Endothelial cell of umbilical vein (primary cell): ENCODE data around the gene BEST2. TPM values are rescaled to one million over a fixed set of nuclear protein-coding genes. Genes with fewer than 3 reads are reported as not detected.

Experiments
- BruUV-seq: library from RNA; stranded (reverse); fragments of 400-500 nt; replicated peaks from 2 replicates; lab custom pipeline; 2021; lab: Mats Ljungman, UMichigan
- CTCF ChIA-PET: fragments of 300-600, 350-600 bp; sonication (Branson Sonifier 250); formaldehyde crosslinking; loops from one replicate; lab custom pipeline; 2021; ENCODE audit warnings: antibody characterized with exemption, inconsistent platforms; lab: Charles Lee
- POLR2A ChIA-PET: fragments of 300-600, 350-600 bp; sonication (Branson Sonifier 250); formaldehyde crosslinking; loops from one replicate; lab custom pipeline; 2021; ENCODE audit warnings: antibody characterized with exemption, inconsistent platforms; lab: Charles Lee
- DNase-seq: peaks from one replicate; pipeline ENCODE4 v3.0.0-alpha.2; 2011; ENCODE audit warnings: low read depth, low spot score
- FAIRE-seq: peaks from 2 replicates; lab custom pipeline; 2011; peaks lifted over from hg19 to GRCh38; lab: Jason Lieb, UNC
- H2AFZ ChIP-seq: 2 replicates; pipeline ENCODE4 v1.6.0; 2012; ENCODE audit warnings: low read depth, low read length, control low read depth, inconsistent platforms
- H3K27ac ChIP-seq: 2 replicates; pipeline ENCODE4 v1.5.1; 2011; ENCODE audit warnings: low read depth, mild to moderate bottlenecking, control low read depth, low read length, moderate library complexity; ENCODE audit not compliant: insufficient read depth
- H3K27me3 ChIP-seq, 2 experiments: 2 replicates each; pipeline versions ENCODE4 v1.6.0 to v1.6.1; 2011; ENCODE audit warnings: low read length in 2 of 2, mixed read lengths in 1 of 2; ENCODE audit not compliant: control insufficient read depth in 2 of 2, insufficient read depth in 2 of 2
- H3K36me3 ChIP-seq, 2 experiments: 2 replicates in 1 of 2; 3 replicates in 1 of 2; pipeline ENCODE4 v1.5.1; 2011; ENCODE audit warnings: low read length in 2 of 2, mild to moderate bottlenecking in 1 of 2, moderate library complexity in 1 of 2; ENCODE audit not compliant: control insufficient read depth in 2 of 2, insufficient read depth in 2 of 2; ENCODE audit errors: extremely low read depth in 1 of 2
- H3K4me1 ChIP-seq: 3 replicates; pipeline ENCODE4 v1.5.1; 2011; ENCODE audit warnings: mild to moderate bottlenecking, low read length; ENCODE audit not compliant: control insufficient read depth, insufficient read depth; ENCODE audit errors: extremely low read depth
- H3K4me2 ChIP-seq: 2 replicates; pipeline ENCODE4 v1.6.1; 2011; ENCODE audit warnings: low read length, control low read depth, mixed read lengths; ENCODE audit not compliant: insufficient read depth
- H3K4me3 ChIP-seq, 3 experiments: fragments of 200-600 bp in 1 of 3; sonication (generic), shearing (Covaris generic) in 1 of 3; replicated peaks in 1 of 3; 2 replicates each; pipeline ENCODE4 v1.5.1; 2011 to 2016; ENCODE audit warnings: control low read depth in 3 of 3, low read length in 3 of 3, mild to moderate bottlenecking in 2 of 3, inconsistent platforms in 1 of 3, low read depth in 1 of 3, moderate library complexity in 1 of 3; ENCODE audit not compliant: insufficient read depth in 1 of 3
- H3K79me2 ChIP-seq: 2 replicates; pipeline ENCODE4 v1.6.0; 2012; ENCODE audit warnings: low read length, inconsistent platforms; ENCODE audit not compliant: control insufficient read depth, insufficient read depth
- H3K9ac ChIP-seq: replicated peaks from 2 replicates; pipeline ENCODE3; 2011; ENCODE audit warnings: low read length, control low read depth; ENCODE audit not compliant: insufficient read depth; ENCODE audit errors: extremely low read depth
- H3K9me1 ChIP-seq: replicated peaks from 3 replicates; pipeline ENCODE4 v1.6.0; 2011; ENCODE audit warnings: mild to moderate bottlenecking, low read length; ENCODE audit not compliant: control insufficient read depth, insufficient read depth; ENCODE audit errors: extremely low read depth
- H3K9me3 ChIP-seq: replicated peaks from 2 replicates; pipeline ENCODE4 v1.5.1; 2012; ENCODE audit warnings: low read length, inconsistent platforms; ENCODE audit not compliant: control insufficient read depth, insufficient read depth
- H4K20me1 ChIP-seq: replicated peaks from 2 replicates; pipeline ENCODE3; 2011; ENCODE audit warnings: mild to moderate bottlenecking, low read length; ENCODE audit not compliant: control insufficient read depth, insufficient read depth; ENCODE audit errors: extremely low read depth
- EZH2 ChIP-seq: IDR thresholded peaks from 2 replicates; pipeline ENCODE4 v1.6.1; 2012; ENCODE audit warnings: borderline replicate concordance, low read depth, mild to moderate bottlenecking, moderate library complexity, low read length, inconsistent platforms; ENCODE audit not compliant: severe bottlenecking
- FOS ChIP-seq: IDR thresholded peaks from 2 replicates; pipeline ENCODE4 v1.6.1; 2011; ENCODE audit warnings: mild to moderate bottlenecking, low read length, moderate library complexity, borderline replicate concordance; ENCODE audit not compliant: insufficient read depth
- JUN ChIP-seq: IDR thresholded peaks from 2 replicates; pipeline ENCODE4 v1.6.1; 2011; ENCODE audit warnings: borderline replicate concordance, low read depth; ENCODE audit not compliant: insufficient read length, insufficient read depth
- MAX ChIP-seq: IDR thresholded peaks from 2 replicates; pipeline ENCODE4 v1.6.1; 2011; ENCODE audit not compliant: insufficient read depth, insufficient read length
- MYC ChIP-seq: IDR thresholded peaks from one replicate; pipeline ENCODE4 v1.6.1; 2011; ENCODE audit warnings: mild to moderate bottlenecking, low read depth, low read length
- POLR2A ChIP-seq: IDR thresholded peaks from 2 replicates; pipeline ENCODE4 v1.6.1; 2012; ENCODE audit warnings: low read depth, mild to moderate bottlenecking, control low read depth, low read length
- POLR2AphosphoS5 ChIP-seq: IDR thresholded peaks from 2 replicates; pipeline ENCODE4 v1.6.1; 2012; ENCODE audit warnings: low read depth, mild to moderate bottlenecking, control low read depth, low read length, moderate library complexity; ENCODE audit not compliant: insufficient read depth
- dilution Hi-C: fragments of 300-500 bp; cut with MboI; formaldehyde crosslinking; loops from one replicate; pipeline ENCODE4 v1.15.0; 2019; ENCODE audit warnings: low sequenced_read_pairs; ENCODE audit not compliant: extremely low pct_ligation_motif_present
- intact Hi-C: fragments of 100-400 bp; cut with micrococcal nuclease; formaldehyde crosslinking; loops from one replicate; pipeline ENCODE4 v1.10.0; 2022
- polyA plus RNA-seq, 4 experiments: library from polyadenylated mRNA; depleted of rRNA in 3 of 4; stranded (reverse) in 3 of 4; unstranded in 1 of 4; fragments of >200 nt; gene quantifications; 2 replicates each; pipeline versions ENCODE4 v1.2.1 to v1.2.3, GENCODE V29; 2011 to 2012; ENCODE audit warnings: missing spikeins in 1 of 4
- total RNA-seq: library from RNA; stranded (reverse); gene quantifications from 2 replicates; pipeline ENCODE4 v1.2.3, GENCODE V29; 2021
- TF ChIP-seq, protein P1 (sequence below), 2 donors: IDR thresholded peaks; 1 replicate in 1 of 2; 2 replicates in 1 of 2; pipeline ENCODE4 v1.5.1; 2011; ENCODE audit warnings: low read length in 2 of 2, mild to moderate bottlenecking in 2 of 2, moderate library complexity in 2 of 2, control low read depth in 1 of 2, inconsistent platforms in 1 of 2, low read depth in 1 of 2; ENCODE audit not compliant: insufficient read depth in 1 of 2; ENCODE audit errors: extremely low read depth in 1 of 2

BEST2 gene
- total and polyA plus RNA-seq, 2 donors (not counting 3 experiments of a cell fraction or from before 2014, with no cell fraction given): not detected

- Histone ChIP-seq H2AFZ (no peak overlapping the region), H3K4me1 (peaks cover 6% of the 10 kb centered on the region), H3K27me3 (no peaks in the 10 kb centered on the region), H3K4me2 (no peak overlapping the region), H3K9me3 (no peaks in the 10 kb centered on the region), H3K9me1 (no peaks in the 10 kb centered on the region), H3K4me3 (no peak overlapping the region), H3K27ac (no peak overlapping the region), H3K79me2 (no peaks in the 10 kb centered on the region), H4K20me1 (no peaks in the 10 kb centered on the region), H3K9ac (no peak overlapping the region), H3K36me3 (no peaks in the 10 kb centered on the region)
- intact Hi-C loops (no loop called here), dilution Hi-C loops (no loop called here)
- DNase-seq (no peak), FAIRE-seq (no peak)
- ChIA-PET POLR2A (no interaction called here), CTCF (interaction anchor here (8.9 kb wide), 1 partner anchor 9 kb away, joined by 144 read pairs; no protein-coding TSS in a partner anchor)
- BruUV-seq: no TSS peak
- TF ChIP-seq EZH2: no peak
- TF ChIP-seq MAX: no peak
- no peak for TF ChIP-seq MYC
- TF ChIP-seq FOS: no peak
- TF ChIP-seq, protein P1, sequence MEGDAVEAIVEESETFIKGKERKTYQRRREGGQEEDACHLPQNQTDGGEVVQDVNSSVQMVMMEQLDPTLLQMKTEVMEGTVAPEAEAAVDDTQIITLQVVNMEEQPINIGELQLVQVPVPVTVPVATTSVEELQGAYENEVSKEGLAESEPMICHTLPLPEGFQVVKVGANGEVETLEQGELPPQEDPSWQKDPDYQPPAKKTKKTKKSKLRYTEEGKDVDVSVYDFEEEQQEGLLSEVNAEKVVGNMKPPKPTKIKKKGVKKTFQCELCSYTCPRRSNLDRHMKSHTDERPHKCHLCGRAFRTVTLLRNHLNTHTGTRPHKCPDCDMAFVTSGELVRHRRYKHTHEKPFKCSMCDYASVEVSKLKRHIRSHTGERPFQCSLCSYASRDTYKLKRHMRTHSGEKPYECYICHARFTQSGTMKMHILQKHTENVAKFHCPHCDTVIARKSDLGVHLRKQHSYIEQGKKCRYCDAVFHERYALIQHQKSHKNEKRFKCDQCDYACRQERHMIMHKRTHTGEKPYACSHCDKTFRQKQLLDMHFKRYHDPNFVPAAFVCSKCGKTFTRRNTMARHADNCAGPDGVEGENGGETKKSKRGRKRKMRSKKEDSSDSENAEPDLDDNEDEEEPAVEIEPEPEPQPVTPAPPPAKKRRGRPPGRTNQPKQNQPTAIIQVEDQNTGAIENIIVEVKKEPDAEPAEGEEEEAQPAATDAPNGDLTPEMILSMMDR (IDR thresholded peaks at IDR 0.05; ENCODE audit: extremely low read depth in 1 of 2, insufficient read depth in 1 of 2, low read depth in 1 of 2, low read length in 2 of 2): no peak
- no peak for TF ChIP-seq POLR2A
- TF ChIP-seq JUN: no peak
- no peak for TF ChIP-seq POLR2AphosphoS5
Measured at GRCh38 chr19:12770922-12771321, 19.3 kb downstream of the BEST2 start.
